ENCODE data around the gene KRCC1.

Gene KRCC1

GRCh38 chr2:88091943-88092342, 36.4 kb upstream of the KRCC1 start:
- Histone ChIP-seq H3K4me1 (ENCODE audit: insufficient read depth, low read length, poor library complexity, severe bottlenecking) (no peaks in the 10 kb centered on the region), H3F3A (ENCODE audit: low read depth) (no peaks in the 10 kb centered on the region), H2AFZ (ENCODE audit: low read length) (no peak overlapping the region), H3K27me3 (ENCODE audit: insufficient read depth, low read length, poor library complexity, severe bottlenecking) (no peaks in the 10 kb centered on the region), H3K4me2 (ENCODE audit: low read depth, low read length, poor library complexity, severe bottlenecking) (no peak overlapping the region), H4K20me1 (ENCODE audit: insufficient read depth, low read length, poor library complexity, severe bottlenecking) (no peaks in the 10 kb centered on the region), H3K9ac (ENCODE audit: low read depth, low read length, poor library complexity, severe bottlenecking) (no peak overlapping the region), H3K36me3 (ENCODE audit: insufficient read depth, low read length) (no peaks in the 10 kb centered on the region), H3K9me3 (ENCODE audit: insufficient read depth, low read depth, low read length) (no peaks in the 10 kb centered on the region), H3K79me2 (ENCODE audit: insufficient read depth, low read length) (no peaks in the 10 kb centered on the region), H3K9me2 (replicated peaks; ENCODE audit: low read depth, low read length) (no peaks in the 10 kb centered on the region), H3K4me3 (ENCODE audit: low read length, poor library complexity, severe bottlenecking) (no peak overlapping the region)
- TF ChIP-seq EZH2phosphoT487 (IDR thresholded peaks at IDR 0.05; ENCODE audit: borderline replicate concordance) (no peak), CTCF (conservative IDR thresholded peaks at IDR 0.05; ENCODE audit: low read length) (no peak)

GRCh38 chr2:88090446-88091283, 35.1 kb upstream of the KRCC1 start:
- H3F3A ChIP-seq (ENCODE audit: low read depth), result no peaks in the 10 kb centered on the region
- no peak overlapping the region for H3K4me2 ChIP-seq (ENCODE audit: low read depth, low read length, poor library complexity, severe bottlenecking)

GRCh38 chr2:88088999-88089398, 33.4 kb upstream of the KRCC1 start:
- Histone ChIP-seq H3K79me2 (ENCODE audit: insufficient read depth, low read length) (no peaks in the 10 kb centered on the region), H3K4me3 (ENCODE audit: low read length, poor library complexity, severe bottlenecking) (no peak overlapping the region), H3K9me3 (ENCODE audit: insufficient read depth, low read depth, low read length) (no peaks in the 10 kb centered on the region), H2AFZ (ENCODE audit: low read length) (no peak overlapping the region), H3K4me1 (ENCODE audit: insufficient read depth, low read length, poor library complexity, severe bottlenecking) (no peaks in the 10 kb centered on the region), H3K9ac (ENCODE audit: low read depth, low read length, poor library complexity, severe bottlenecking) (no peak overlapping the region), H3F3A (ENCODE audit: low read depth) (no peaks in the 10 kb centered on the region), H3K4me2 (ENCODE audit: low read depth, low read length, poor library complexity, severe bottlenecking) (no peak overlapping the region), H3K36me3 (ENCODE audit: insufficient read depth, low read length) (no peaks in the 10 kb centered on the region), H3K9me2 (replicated peaks; ENCODE audit: low read depth, low read length) (no peaks in the 10 kb centered on the region), H4K20me1 (ENCODE audit: insufficient read depth, low read length, poor library complexity, severe bottlenecking) (no peaks in the 10 kb centered on the region), H3K27me3 (ENCODE audit: insufficient read depth, low read length, poor library complexity, severe bottlenecking) (no peaks in the 10 kb centered on the region)
- TF ChIP-seq EZH2phosphoT487 (IDR thresholded peaks at IDR 0.05; ENCODE audit: borderline replicate concordance) (no peak), CTCF (conservative IDR thresholded peaks at IDR 0.05; ENCODE audit: low read length) (no peak)

More at GRCh38 chr2:88090446-88091283, 35.1 kb upstream of the KRCC1 start:
- Histone ChIP-seq H2AFZ (ENCODE audit: low read length) (no peak overlapping the region), H3K9me3 (ENCODE audit: insufficient read depth, low read depth, low read length) (no peaks in the 10 kb centered on the region), H3K36me3 (ENCODE audit: insufficient read depth, low read length) (no peaks in the 10 kb centered on the region), H3K9ac (ENCODE audit: low read depth, low read length, poor library complexity, severe bottlenecking) (no peak overlapping the region), H3K27me3 (ENCODE audit: insufficient read depth, low read length, poor library complexity, severe bottlenecking) (no peaks in the 10 kb centered on the region), H3K4me3 (ENCODE audit: low read length, poor library complexity, severe bottlenecking) (no peak overlapping the region), H3K4me1 (ENCODE audit: insufficient read depth, low read length, poor library complexity, severe bottlenecking) (no peaks in the 10 kb centered on the region), H4K20me1 (ENCODE audit: insufficient read depth, low read length, poor library complexity, severe bottlenecking) (no peaks in the 10 kb centered on the region), H3K9me2 (replicated peaks; ENCODE audit: low read depth, low read length) (no peaks in the 10 kb centered on the region), H3K79me2 (ENCODE audit: insufficient read depth, low read length) (no peaks in the 10 kb centered on the region)
- TF ChIP-seq EZH2phosphoT487 (IDR thresholded peaks at IDR 0.05; ENCODE audit: borderline replicate concordance) (no peak), CTCF (conservative IDR thresholded peaks at IDR 0.05; ENCODE audit: low read length) (no peak)
